Hepatocyte (in vitro differentiated cells): ENCODE results near the gene VPS8. TPM values are rescaled to one million over a fixed set of nuclear protein-coding genes. Genes with fewer than 3 reads are reported as not detected.
A peak's percentile ranks its signal among the peaks of the same experiment; 100 is the strongest.

ENCODE experiments used
- DNase-seq: peaks from one replicate; pipeline ENCODE4 v3.0.0-alpha.2; 2016; ENCODE audit warnings: low spot score
- H2AFZ ChIP-seq: fragments of 200-600 bp; sonication (generic); 2 replicates; pipeline ENCODE4 v1.6.0; 2016; ENCODE audit warnings: antibody characterized with exemption, mild to moderate bottlenecking
- H3K27ac ChIP-seq: fragments of 200-600 bp; sonication (generic); 2 replicates; pipeline ENCODE4 v1.5.1; 2016; ENCODE audit warnings: mild to moderate bottlenecking
- H3K27me3 ChIP-seq: fragments of 200-600 bp; sonication (generic); 2 replicates; pipeline ENCODE4 v1.6.1; 2016
- H3K36me3 ChIP-seq: fragments of 200-600 bp; sonication (generic); replicated peaks from 2 replicates; pipeline ENCODE4 v1.5.1; 2016; ENCODE audit warnings: low read depth; ENCODE audit not compliant: insufficient read depth
- H3K4me1 ChIP-seq: fragments of 200-600 bp; sonication (generic); 2 replicates; pipeline ENCODE4 v1.5.1; 2016; ENCODE audit warnings: mild to moderate bottlenecking, moderate library complexity; ENCODE audit not compliant: insufficient read depth
- H3K4me2 ChIP-seq: fragments of 200-600 bp; sonication (generic); 2 replicates; pipeline ENCODE4 v1.6.0; 2016
- H3K4me3 ChIP-seq: fragments of 200-600 bp; sonication (generic); 2 replicates; pipeline ENCODE4 v1.5.1; 2016; ENCODE audit warnings: mild to moderate bottlenecking
- H3K79me2 ChIP-seq: fragments of 200-600 bp; sonication (generic); 2 replicates; pipeline ENCODE4 v1.6.0; 2017; ENCODE audit warnings: mild to moderate bottlenecking
- H3K9me2 ChIP-seq: fragments of 200-600 bp; sonication (generic); replicated peaks from 2 replicates; pipeline ENCODE4 v1.6.0; 2017; ENCODE audit warnings: mild to moderate bottlenecking; ENCODE audit not compliant: insufficient read depth
- H3K9me3 ChIP-seq: fragments of 200-600 bp; sonication (generic); 2 replicates; pipeline ENCODE4 v1.5.1; 2016; ENCODE audit warnings: low read depth, mild to moderate bottlenecking
- H4K20me1 ChIP-seq: fragments of 200-600 bp; sonication (generic); 2 replicates; pipeline ENCODE4 v1.6.0; 2016; ENCODE audit warnings: mild to moderate bottlenecking; ENCODE audit not compliant: insufficient read depth, poor library complexity, severe bottlenecking
- EZH2 ChIP-seq: fragments of 200-600 bp; sonication (generic); IDR thresholded peaks from 2 replicates; pipeline ENCODE4 v1.6.1; 2016; ENCODE audit warnings: antibody characterized with exemption, mild to moderate bottlenecking, borderline replicate concordance
- EZH2phosphoT487 ChIP-seq: fragments of 200-600 bp; sonication (generic); IDR thresholded peaks from one replicate; pipeline ENCODE4 v1.6.1; 2018; ENCODE audit warnings: antibody characterized with exemption, mild to moderate bottlenecking, low read depth, moderate library complexity; ENCODE audit not compliant: unreplicated experiment, severe bottlenecking
- WGBS: methylation state at CpG from one replicate; pipeline ENCODE4 v1.1.6; 2016; ENCODE audit warnings: low lambda C conversion rate; ENCODE audit errors: missing lambda C conversion rate; 5-methylcytosine and 5-hydroxymethylcytosine counted together
- polyA plus RNA-seq: library from polyadenylated mRNA; unstranded; fragments of >200 nt; fragmentation: Nextera tagmentation; extraction: Ambion mirVana; gene quantifications from 2 replicates; pipeline ENCODE4 v1.2.1, GENCODE V29; 2016
- total RNA-seq: library from RNA; depleted of rRNA; stranded (reverse); fragments of >200 nt; gene quantifications from 2 replicates; pipeline ENCODE4 v1.2.3, GENCODE V29; 2014
- TF ChIP-seq, protein P1 (sequence below): fragments of 200-600 bp; sonication (generic); IDR thresholded peaks from 2 replicates; pipeline ENCODE4 v1.5.1; 2016; ENCODE audit warnings: antibody characterized with exemption, mild to moderate bottlenecking; ENCODE audit not compliant: poor library complexity

VPS8 gene
- total and polyA plus RNA-seq, 2 experiments from 2014 or later: 20.5 to 61.9 TPM

DNA sequence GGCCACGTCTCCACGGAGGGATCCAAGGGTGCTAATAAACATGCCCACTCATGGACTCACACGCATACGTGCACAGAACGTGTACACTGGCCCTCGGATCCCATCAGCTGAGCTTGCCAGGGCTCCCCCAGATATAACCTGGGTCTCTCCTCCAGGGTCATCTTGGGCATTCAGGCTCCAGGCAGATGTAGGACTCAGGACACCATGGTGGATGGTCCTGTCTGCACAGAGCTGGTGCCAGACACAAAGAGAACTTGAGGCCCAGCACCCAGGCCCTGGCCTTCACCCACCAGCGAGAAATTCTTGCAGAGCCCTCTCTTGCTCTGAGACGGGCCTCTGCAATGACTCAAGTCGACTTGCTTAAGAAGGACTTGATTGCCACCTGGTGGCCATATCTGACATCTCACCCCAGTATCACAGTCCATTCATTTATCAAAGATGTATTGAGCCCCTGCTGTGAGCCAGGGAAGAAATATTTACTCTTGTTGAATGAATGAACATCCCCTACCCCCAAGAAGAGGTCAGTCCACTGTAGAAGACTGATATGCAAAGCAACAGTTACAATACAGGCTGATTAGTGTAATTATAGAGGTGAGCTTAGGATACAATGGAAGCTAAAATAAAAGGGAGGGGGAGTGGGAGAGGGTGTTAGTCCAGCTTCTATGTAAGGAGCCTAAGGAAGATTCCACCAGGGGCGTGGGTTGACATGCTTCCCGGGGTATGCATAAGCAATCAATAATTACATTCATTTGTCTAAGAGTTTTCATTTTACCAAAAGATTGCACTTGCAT lies 34.2 kb upstream of the VPS8 start:
- H4K20me1 ChIP-seq: no peaks in the 10 kb centered on the region
- H3K9me3 ChIP-seq: no peaks in the 10 kb centered on the region
- TF ChIP-seq EZH2: no peak
- TF ChIP-seq, protein P1, sequence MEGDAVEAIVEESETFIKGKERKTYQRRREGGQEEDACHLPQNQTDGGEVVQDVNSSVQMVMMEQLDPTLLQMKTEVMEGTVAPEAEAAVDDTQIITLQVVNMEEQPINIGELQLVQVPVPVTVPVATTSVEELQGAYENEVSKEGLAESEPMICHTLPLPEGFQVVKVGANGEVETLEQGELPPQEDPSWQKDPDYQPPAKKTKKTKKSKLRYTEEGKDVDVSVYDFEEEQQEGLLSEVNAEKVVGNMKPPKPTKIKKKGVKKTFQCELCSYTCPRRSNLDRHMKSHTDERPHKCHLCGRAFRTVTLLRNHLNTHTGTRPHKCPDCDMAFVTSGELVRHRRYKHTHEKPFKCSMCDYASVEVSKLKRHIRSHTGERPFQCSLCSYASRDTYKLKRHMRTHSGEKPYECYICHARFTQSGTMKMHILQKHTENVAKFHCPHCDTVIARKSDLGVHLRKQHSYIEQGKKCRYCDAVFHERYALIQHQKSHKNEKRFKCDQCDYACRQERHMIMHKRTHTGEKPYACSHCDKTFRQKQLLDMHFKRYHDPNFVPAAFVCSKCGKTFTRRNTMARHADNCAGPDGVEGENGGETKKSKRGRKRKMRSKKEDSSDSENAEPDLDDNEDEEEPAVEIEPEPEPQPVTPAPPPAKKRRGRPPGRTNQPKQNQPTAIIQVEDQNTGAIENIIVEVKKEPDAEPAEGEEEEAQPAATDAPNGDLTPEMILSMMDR: peak; percentile 93
- H2AFZ ChIP-seq: no peak overlapping the region
- no peak overlapping the region for H3K4me3 ChIP-seq
- 47% methylated on average over 11 of the region's 11 CpGs for WGBS
- H3K27ac ChIP-seq: no peak overlapping the region
- peak; percentile 93 for DNase-seq
- no peaks in the 10 kb centered on the region for H3K9me2 ChIP-seq
- no peaks in the 10 kb centered on the region for H3K79me2 ChIP-seq
- H3K4me1 ChIP-seq: peaks cover 16% of the 10 kb centered on the region
- H3K4me2 ChIP-seq: no peak overlapping the region
- no peaks in the 10 kb centered on the region for H3K36me3 ChIP-seq
- no peaks in the 10 kb centered on the region for H3K27me3 ChIP-seq

- Histone ChIP-seq H3K79me2 (no peaks in the 10 kb centered on the region), H3K4me2 (no peak overlapping the region), H3K9me3 (no peaks in the 10 kb centered on the region), H3K4me1 (peaks cover 8% of the 10 kb centered on the region), H3K27me3 (no peaks in the 10 kb centered on the region), H3K9me2 (no peaks in the 10 kb centered on the region), H2AFZ (no peak overlapping the region), H3K27ac (no peak overlapping the region), H3K4me3 (no peak overlapping the region), H4K20me1 (no peaks in the 10 kb centered on the region), H3K36me3 (no peaks in the 10 kb centered on the region)
- WGBS: 78% methylated on average over 26 of the region's 26 CpGs
- no peak for DNase-seq
- TF ChIP-seq EZH2: no peak
- TF ChIP-seq EZH2phosphoT487: no peak
- TF ChIP-seq, protein P1: no peak
These were observed 33.3 kb upstream of the VPS8 start for GRCh38 chr3:184778426-184779332.

DNA sequence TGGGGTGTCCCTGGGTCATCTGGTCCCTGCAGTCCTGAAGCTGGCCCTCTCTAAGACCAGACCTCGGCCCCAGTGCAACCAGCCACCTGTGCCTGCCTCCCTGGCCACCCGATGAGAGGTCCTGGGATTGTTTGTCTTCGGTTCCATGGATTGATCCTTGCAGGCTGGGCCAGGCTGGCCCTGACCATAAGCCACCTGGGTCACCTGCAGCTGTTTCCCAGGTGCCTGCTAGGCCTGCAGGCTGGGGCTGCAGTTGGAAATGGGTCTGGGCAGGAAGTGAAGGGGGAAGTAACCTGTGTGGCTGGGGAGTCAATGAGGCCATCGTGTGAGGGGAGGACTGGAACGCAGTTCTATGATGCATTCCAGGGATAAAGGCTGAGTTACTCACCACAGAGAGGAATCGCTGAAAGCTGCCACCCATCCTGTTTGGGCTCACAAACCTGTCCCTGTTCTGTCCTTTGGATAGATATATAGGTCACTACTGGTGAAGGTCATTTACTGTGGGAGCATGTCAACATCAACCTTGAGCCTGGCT lies 30.9 kb upstream of the VPS8 start:
- Histone ChIP-seq H3K9me3 (no peaks in the 10 kb centered on the region), H3K36me3 (no peaks in the 10 kb centered on the region), H3K27me3 (no peaks in the 10 kb centered on the region), H2AFZ (no peak overlapping the region), H3K27ac (no peak overlapping the region), H4K20me1 (no peaks in the 10 kb centered on the region), H3K9me2 (no peaks in the 10 kb centered on the region), H3K4me1 (peaks cover 8% of the 10 kb centered on the region), H3K79me2 (no peaks in the 10 kb centered on the region), H3K4me2 (no peak overlapping the region), H3K4me3 (no peak overlapping the region)
- WGBS: 80% methylated on average over 6 of the region's 6 CpGs
- TF ChIP-seq, protein P1: no peak
- TF ChIP-seq EZH2 (no peak), EZH2phosphoT487 (no peak)
- DNase-seq: no peak
